ENCODE results near the gene KCNC2. TPM values are rescaled to one million over a fixed set of nuclear protein-coding genes. Genes with fewer than 3 reads are reported as not detected.

Gene KCNC2
- total RNA-seq (1 to 10 TPM in 1 of 4 donors, under 1 TPM in 1, not detected in 2; 0.99 to 1.2 TPM), polyA plus RNA-seq (under 1 TPM in 2 of 3 donors, not detected in 1; 0.01 to 0.03 TPM)
- long read RNA-seq, donor 1: 0 reads
- long read RNA-seq, donor 2: 0 reads

DNA sequence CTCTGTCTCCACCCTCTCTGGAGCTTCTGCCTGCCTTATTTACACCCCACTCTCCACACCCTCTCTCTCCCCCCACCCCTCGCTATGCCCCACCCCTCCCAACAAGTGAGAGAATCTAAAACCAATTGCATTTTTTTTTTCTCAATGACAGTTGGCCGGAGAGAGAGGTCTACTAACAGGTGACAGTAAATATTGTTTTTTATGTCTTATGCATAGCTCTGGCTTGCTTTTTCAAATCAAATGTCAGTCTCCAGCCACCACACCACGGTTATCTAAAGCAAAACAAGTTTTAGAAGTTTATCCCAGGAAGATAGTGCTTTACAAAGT is at the start of gene KCNC2:
Gene KCNC2, minus strand, starts transcription at position 28 of the 327 bp plus-strand sequence.
- Histone ChIP-seq H3K4me3 (no peak within 1 kb of the TSS), H3K36me3 (ENCODE audit: insufficient read depth in 1 of 2, low read depth in 1 of 2) (no peaks in the 10 kb centered on the region), H3K9me3 (no peaks in the 10 kb centered on the region), H3K27ac (no peak within 1 kb of the TSS), H3K27me3 (ENCODE audit: insufficient read depth in 3 of 3, low read length in 2 of 3) (peaks cover 4 to 49% (median 25%) of the 10 kb centered on the region in 3 donors), H3K4me1 (no peaks in the 10 kb centered on the region)
- TF ChIP-seq, protein P1, sequence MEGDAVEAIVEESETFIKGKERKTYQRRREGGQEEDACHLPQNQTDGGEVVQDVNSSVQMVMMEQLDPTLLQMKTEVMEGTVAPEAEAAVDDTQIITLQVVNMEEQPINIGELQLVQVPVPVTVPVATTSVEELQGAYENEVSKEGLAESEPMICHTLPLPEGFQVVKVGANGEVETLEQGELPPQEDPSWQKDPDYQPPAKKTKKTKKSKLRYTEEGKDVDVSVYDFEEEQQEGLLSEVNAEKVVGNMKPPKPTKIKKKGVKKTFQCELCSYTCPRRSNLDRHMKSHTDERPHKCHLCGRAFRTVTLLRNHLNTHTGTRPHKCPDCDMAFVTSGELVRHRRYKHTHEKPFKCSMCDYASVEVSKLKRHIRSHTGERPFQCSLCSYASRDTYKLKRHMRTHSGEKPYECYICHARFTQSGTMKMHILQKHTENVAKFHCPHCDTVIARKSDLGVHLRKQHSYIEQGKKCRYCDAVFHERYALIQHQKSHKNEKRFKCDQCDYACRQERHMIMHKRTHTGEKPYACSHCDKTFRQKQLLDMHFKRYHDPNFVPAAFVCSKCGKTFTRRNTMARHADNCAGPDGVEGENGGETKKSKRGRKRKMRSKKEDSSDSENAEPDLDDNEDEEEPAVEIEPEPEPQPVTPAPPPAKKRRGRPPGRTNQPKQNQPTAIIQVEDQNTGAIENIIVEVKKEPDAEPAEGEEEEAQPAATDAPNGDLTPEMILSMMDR (IDR thresholded peaks at IDR 0.05): no peak
- ATAC-seq: no peak
- no peak for DNase-seq
- WGBS, 3 donors: 37 to 47% (median 40%) methylated on average over 3 of the region's 3 CpGs
- intact Hi-C loops (cut with DNase I): no loop called here

DNA sequence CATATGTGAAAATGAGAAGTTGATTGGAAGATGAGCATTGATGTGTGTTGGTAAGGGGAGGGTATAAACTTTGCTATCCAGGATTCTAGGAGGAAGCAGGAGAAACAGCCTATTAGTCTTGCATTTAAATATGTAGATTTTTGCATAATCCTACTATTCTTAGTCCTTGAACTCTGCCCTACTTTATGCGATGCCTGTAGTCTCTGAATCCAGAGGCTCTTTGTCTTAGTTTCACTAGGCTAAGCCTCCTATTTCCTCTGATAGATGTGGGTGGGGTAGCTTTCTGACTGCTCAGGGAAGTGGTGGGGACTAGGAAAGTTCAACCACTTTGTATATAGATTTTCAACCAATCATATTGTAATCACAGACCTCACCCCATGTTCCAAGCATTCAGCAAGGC is 49.5 kb upstream of the KCNC2 start:
- Histone ChIP-seq H3K27me3 (ENCODE audit: insufficient read depth in 3 of 3, low read length in 2 of 3) (no peaks in the 10 kb centered on the region), H3K4me3 (no peak overlapping the region), H3K9me3 (no peaks in the 10 kb centered on the region), H3K36me3 (ENCODE audit: insufficient read depth in 1 of 2, low read depth in 1 of 2) (no peaks in the 10 kb centered on the region), H3K27ac (no peak overlapping the region), H3K4me1 (no peaks in the 10 kb centered on the region)
- 36 to 50% (median 48%) methylated on average over 1 of the region's 1 CpG for WGBS, 3 donors
- intact Hi-C loops (cut with DNase I): no loop called here
- ATAC-seq (no peak), DNase-seq (no peak)
- TF ChIP-seq, protein P1 (IDR thresholded peaks at IDR 0.05): no peak

DNA sequence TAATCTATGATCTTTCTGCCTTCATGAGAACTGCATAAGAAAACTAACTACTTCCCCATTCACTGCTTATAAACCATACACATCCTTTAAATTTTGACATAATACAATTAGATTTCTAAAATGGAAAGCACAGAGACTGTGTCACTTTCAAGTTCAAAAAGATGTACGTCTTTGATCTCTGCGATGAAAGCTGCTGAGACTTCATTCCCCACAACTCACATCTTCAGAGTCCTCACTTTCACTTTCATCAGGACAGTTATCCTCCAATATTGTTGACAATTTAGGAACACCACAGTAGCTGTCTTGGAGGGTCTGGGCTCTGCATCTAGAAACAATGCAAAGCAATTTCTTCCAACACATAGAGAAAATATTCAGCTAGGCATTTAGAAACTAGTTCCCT is 47.9 kb upstream of the KCNC2 start:
- intact Hi-C loops (cut with DNase I): no loop called here
- no peak overlapping the region for H3K27ac ChIP-seq
- H3K4me1 ChIP-seq: no peaks in the 10 kb centered on the region
- no peak for DNase-seq
- WGBS, 3 donors: 83 to 89% (median 89%) methylated on average over 2 of the region's 2 CpGs
- H3K9me3 ChIP-seq: no peaks in the 10 kb centered on the region
- no peak for ATAC-seq
- TF ChIP-seq, protein P1 (IDR thresholded peaks at IDR 0.05): no peak
- H3K4me3 ChIP-seq: no peak overlapping the region
- no peaks in the 10 kb centered on the region for H3K36me3 ChIP-seq (ENCODE audit: insufficient read depth in 1 of 2, low read depth in 1 of 2)
- H3K27me3 ChIP-seq (ENCODE audit: insufficient read depth in 3 of 3, low read length in 2 of 3): no peaks in the 10 kb centered on the region

DNA sequence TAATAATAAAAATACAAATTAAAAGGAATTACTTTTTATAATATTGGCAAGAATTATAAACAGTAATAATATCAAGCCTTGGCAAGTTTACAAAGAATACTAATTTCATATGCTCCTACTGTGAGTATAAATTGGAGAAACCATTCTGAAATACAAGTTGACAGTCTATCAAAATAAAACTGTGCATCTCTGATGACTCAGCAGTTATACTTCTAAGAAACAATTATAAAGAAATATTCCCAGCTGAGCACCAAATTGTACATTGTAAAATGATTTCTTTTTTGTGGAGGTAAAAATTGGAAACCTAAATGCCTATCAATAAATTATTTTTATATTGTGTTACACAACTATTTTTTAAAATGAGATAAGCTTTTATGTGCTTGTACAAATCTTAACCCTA is 35.5 kb upstream of the KCNC2 start:
- H3K4me3 ChIP-seq: no peak overlapping the region
- intact Hi-C loops (cut with DNase I): no loop called here

DNA sequence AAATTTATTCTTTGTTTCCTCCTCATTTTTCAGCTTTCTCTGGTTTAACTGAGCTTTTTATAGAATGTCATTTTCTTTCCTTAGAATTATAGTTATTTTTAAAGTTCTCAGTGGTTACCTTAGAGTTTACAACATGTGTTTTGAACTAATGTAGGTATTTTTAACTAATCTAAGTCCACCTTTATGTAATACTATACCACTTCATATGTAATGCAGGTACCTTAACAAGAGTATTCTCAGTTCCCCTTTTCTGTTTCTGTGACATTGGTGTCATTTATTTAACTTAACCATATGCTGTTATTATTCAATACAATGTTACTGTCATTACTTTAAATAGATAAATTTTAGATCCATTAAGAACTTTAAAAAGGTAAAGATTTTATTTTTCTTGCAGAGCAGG is 30.3 kb upstream of the KCNC2 start:
- H3K27ac ChIP-seq: no peak overlapping the region
- no peaks in the 10 kb centered on the region for H3K9me3 ChIP-seq
- no peaks in the 10 kb centered on the region for H3K36me3 ChIP-seq (ENCODE audit: insufficient read depth in 1 of 2, low read depth in 1 of 2)
- no peak overlapping the region for H3K4me3 ChIP-seq
- DNase-seq: no peak
- TF ChIP-seq, protein P1 (IDR thresholded peaks at IDR 0.05): no peak
- intact Hi-C loops (cut with DNase I): no loop called here
- H3K27me3 ChIP-seq (ENCODE audit: insufficient read depth in 3 of 3, low read length in 2 of 3): no peaks in the 10 kb centered on the region
- no peaks in the 10 kb centered on the region for H3K4me1 ChIP-seq
- no peak for ATAC-seq

More for the DNA sequence above, 35.5 kb upstream of the KCNC2 start:
- ATAC-seq: no peak
- Histone ChIP-seq H3K4me1 (no peaks in the 10 kb centered on the region), H3K27me3 (ENCODE audit: insufficient read depth in 3 of 3, low read length in 2 of 3) (no peaks in the 10 kb centered on the region), H3K9me3 (no peaks in the 10 kb centered on the region), H3K27ac (no peak overlapping the region), H3K36me3 (ENCODE audit: insufficient read depth in 1 of 2, low read depth in 1 of 2) (no peaks in the 10 kb centered on the region)
- DNase-seq: no peak
- TF ChIP-seq, protein P1 (IDR thresholded peaks at IDR 0.05): no peak

Data from psoas muscle (tissue), 8 donors.